ENCODE results near the gene ERAL1.

ERAL1 gene

GRCh38 chr17:28906706-28907438, 52.1 kb downstream of the ERAL1 start:
- DNase-seq (ENCODE audit: low read depth), result no peak
- no peak for TF ChIP-seq CTCF (IDR thresholded peaks at IDR 0.05; ENCODE audit: low read length, missing control alignments)
- no peak overlapping the region for H3K4me3 ChIP-seq (replicated peaks; ENCODE audit: low read depth, low read length)

GRCh38 chr17:28907709-28908475, 53.1 kb downstream of the ERAL1 start:
- H3K4me3 ChIP-seq (replicated peaks; ENCODE audit: low read depth, low read length), result no peak overlapping the region
- TF ChIP-seq CTCF (IDR thresholded peaks at IDR 0.05; ENCODE audit: low read length, missing control alignments), result no peak
- DNase-seq (ENCODE audit: low read depth), result peak; percentile 59

GRCh38 chr17:28908640-28909167, 53.9 kb downstream of the ERAL1 start:
- peak; percentile 73 for DNase-seq (ENCODE audit: low read depth)
- no peak for TF ChIP-seq CTCF (IDR thresholded peaks at IDR 0.05; ENCODE audit: low read length, missing control alignments)
- H3K4me3 ChIP-seq (replicated peaks; ENCODE audit: low read depth, low read length), result no peak overlapping the region

- DNase-seq (ENCODE audit: low read depth), result no peak
- no peak overlapping the region for H3K4me3 ChIP-seq (replicated peaks; ENCODE audit: low read depth, low read length)
- no peak for TF ChIP-seq CTCF (IDR thresholded peaks at IDR 0.05; ENCODE audit: low read length, missing control alignments)
These were observed 55.7 kb downstream of the ERAL1 start for GRCh38 chr17:28910534-28910933.

Data from fibroblast of pulmonary artery (primary cell).